Natural killer cell (primary cell): Measurements from ENCODE around the gene TMEM121B. TPM values are rescaled to one million over a fixed set of nuclear protein-coding genes. Genes with fewer than 3 reads are reported as not detected.

Experiments used
- total RNA-seq, 4 donors: library from RNA; stranded (reverse); fragments of 120-200 nt in 1 of 4; gene quantifications; one replicate each; pipeline versions ENCODE4 v1.2.3 to v1.2.4, GENCODE V29; 2013 to 2022

The TMEM121B gene
- total RNA-seq, 3 donors from 2014 or later (not counting 1 experiment from before 2014, with no cell fraction given): 0.18 to 0.35 TPM; not detected in 1

Other genes with a start within 250 kb of the TMEM121B start
- gene GAB4, start 113.1 kb downstream of the TMEM121B start, total RNA-seq: 1 to 10 TPM in 2 of 3 donors, under 1 TPM in 1; 0.57 to 4.6 (median 2.7) TPM
- 10 to 100 TPM; 22.1 to 42.6 (median 28.7) TPM for gene IL17RA, start 36.4 kb downstream of the TMEM121B start, total RNA-seq
- 10 to 100 TPM; 12.0 to 16.5 (median 13.5) TPM for gene HDHD5, start 37.9 kb upstream of the TMEM121B start, total RNA-seq
- 100 to 1,000 TPM; 117 to 148 (median 130) TPM for gene ADA2, start 98.1 kb upstream of the TMEM121B start, total RNA-seq
- under 1 TPM in 2 of 3 donors, not detected in 1; 0.02 to 0.45 TPM for gene CECR2, start 248.1 kb upstream of the TMEM121B start, total RNA-seq